ENCODE measurements around the gene PNMT. TPM values are rescaled to one million over a fixed set of nuclear protein-coding genes. Genes with fewer than 3 reads are reported as not detected.
A peak's percentile ranks its signal among the peaks of the same experiment; 100 is the strongest.

PNMT gene
- total RNA-seq, 1 experiment from 2014 or later = 2.4 TPM

- H3K9me3 ChIP-seq (ENCODE audit: control insufficient read depth, insufficient read depth, low read depth, low read length) = no peaks in the 10 kb centered on the region
- H3K4me3 ChIP-seq (ENCODE audit: low read depth in 2 of 2, low read length in 2 of 2) = peak overlapping the region in 1 of 2 experiments; percentile 19; a peak in 1 of 4 replicates
- in situ Hi-C loops (cut with HindIII; ENCODE audit: low pct_unique_long_range_greater_than_20kb, low sequenced_read_pairs) (no loop called here), intact Hi-C loops (cut with micrococcal nuclease; ENCODE audit: unreplicated experiment) (loop anchor here (5.0 kb wide), 2 partner anchors 51 to 74 kb away; no protein-coding TSS in a partner anchor)
- peaks cover 4% of the 10 kb centered on the region; the same call in 1 of the 2 replicates for H3K4me1 ChIP-seq (ENCODE audit: control insufficient read depth, insufficient read depth, low read length)
- CTCF ChIA-PET = interaction anchor here (0.5 to 1.5 kb wide), 21 partner anchors 9 to 836 kb away, joined by 3 to 16 read pairs (median 4); no protein-coding TSS in a partner anchor
- POLR2A ChIA-PET = no interaction called here
- ATAC-seq = peak; percentile 74
- no peaks in the 10 kb centered on the region for H3K27me3 ChIP-seq (ENCODE audit: control insufficient read depth, insufficient read depth, low read length)
- peak; percentile 73 for DNase-seq (ENCODE audit: low read depth, low spot score)
- BruUV-seq (replicated peaks) = no TSS peak
- TF ChIP-seq POLR2AphosphoS5 (IDR thresholded peaks at IDR 0.05; ENCODE audit: low read depth, low read length) (no peak), CTCF (IDR thresholded peaks at IDR 0.05) (peak; percentile 94), REST (IDR thresholded peaks at IDR 0.05; ENCODE audit: insufficient read depth in 1 of 2, low read depth in 2 of 2, low read length in 1 of 2) (peak; percentile 76 to 84), SIN3A (IDR thresholded peaks at IDR 0.05; ENCODE audit: borderline replicate concordance, insufficient read depth, low read depth, low read length) (no peak)
- no peak overlapping the region for H3K27ac ChIP-seq (ENCODE audit: low read length)
- no peaks in the 10 kb centered on the region for H3K36me3 ChIP-seq (ENCODE audit: control insufficient read depth, insufficient read depth, low read length)
Measured at GRCh38 chr17:39621523-39622379, 46.5 kb upstream of the PNMT start.

GRCh38 chr17:39622380-39623006 lies 45.8 kb upstream of the PNMT start:
- no TSS peak for BruUV-seq (replicated peaks)

More at GRCh38 chr17:39622380-39623006, 45.8 kb upstream of the PNMT start:
- Histone ChIP-seq H3K36me3 (ENCODE audit: control insufficient read depth, insufficient read depth, low read length) (no peaks in the 10 kb centered on the region), H3K27me3 (ENCODE audit: control insufficient read depth, insufficient read depth, low read length) (no peaks in the 10 kb centered on the region), H3K27ac (ENCODE audit: low read length) (no peak overlapping the region), H3K4me3 (ENCODE audit: low read depth in 2 of 2, low read length in 2 of 2) (peak overlapping the region in 1 of 2 experiments; percentile 19; a peak in 1 of 4 replicates), H3K4me1 (ENCODE audit: control insufficient read depth, insufficient read depth, low read length) (peaks cover 4% of the 10 kb centered on the region; the same call in 1 of the 2 replicates), H3K9me3 (ENCODE audit: control insufficient read depth, insufficient read depth, low read depth, low read length) (no peaks in the 10 kb centered on the region)
- TF ChIP-seq CTCF (IDR thresholded peaks at IDR 0.05) = no peak
- no peak for TF ChIP-seq REST (IDR thresholded peaks at IDR 0.05; ENCODE audit: insufficient read depth in 1 of 2, low read depth in 2 of 2, low read length in 1 of 2)
- TF ChIP-seq SIN3A (IDR thresholded peaks at IDR 0.05; ENCODE audit: borderline replicate concordance, insufficient read depth, low read depth, low read length) = no peak
- no peak for TF ChIP-seq TCF7L2 (IDR thresholded peaks at IDR 0.05; ENCODE audit: low read depth, low read length)
- no peak for TF ChIP-seq POLR2AphosphoS5 (IDR thresholded peaks at IDR 0.05; ENCODE audit: low read depth, low read length)
- in situ Hi-C loops (cut with HindIII; ENCODE audit: low pct_unique_long_range_greater_than_20kb, low sequenced_read_pairs) = no loop called here
- no peak for DNase-seq (ENCODE audit: low read depth, low spot score)
- CTCF ChIA-PET = interaction anchor here (0.6 to 1.5 kb wide), 10 partner anchors 9 to 127 kb away, joined by 3 to 11 read pairs (median 4); no protein-coding TSS in a partner anchor
- POLR2A ChIA-PET = no interaction called here
- intact Hi-C loops (cut with micrococcal nuclease; ENCODE audit: unreplicated experiment) = loop anchor here (5.0 kb wide), 2 partner anchors 50 to 75 kb away; no protein-coding TSS in a partner anchor
- peak; percentile 19 for ATAC-seq
